GM10266 (cell line): ENCODE measurements around the gene CTDP1.

Experiments
- DNase-seq: peaks from one replicate; pipeline ENCODE4 v3.0.0; 2012; ENCODE audit errors: extremely low spot score
- TF ChIP-seq, protein P1 (sequence below): IDR thresholded peaks from 2 replicates; pipeline ENCODE4 v1.5.1; 2012; ENCODE audit warnings: mild to moderate bottlenecking, low read depth; ENCODE audit not compliant: control insufficient read depth, insufficient read depth; ENCODE audit errors: missing control alignments

The CTDP1 gene

GRCh38 chr18:79680100-79680879 lies 687 bp downstream of the CTDP1 start:
- TF ChIP-seq, protein P1, sequence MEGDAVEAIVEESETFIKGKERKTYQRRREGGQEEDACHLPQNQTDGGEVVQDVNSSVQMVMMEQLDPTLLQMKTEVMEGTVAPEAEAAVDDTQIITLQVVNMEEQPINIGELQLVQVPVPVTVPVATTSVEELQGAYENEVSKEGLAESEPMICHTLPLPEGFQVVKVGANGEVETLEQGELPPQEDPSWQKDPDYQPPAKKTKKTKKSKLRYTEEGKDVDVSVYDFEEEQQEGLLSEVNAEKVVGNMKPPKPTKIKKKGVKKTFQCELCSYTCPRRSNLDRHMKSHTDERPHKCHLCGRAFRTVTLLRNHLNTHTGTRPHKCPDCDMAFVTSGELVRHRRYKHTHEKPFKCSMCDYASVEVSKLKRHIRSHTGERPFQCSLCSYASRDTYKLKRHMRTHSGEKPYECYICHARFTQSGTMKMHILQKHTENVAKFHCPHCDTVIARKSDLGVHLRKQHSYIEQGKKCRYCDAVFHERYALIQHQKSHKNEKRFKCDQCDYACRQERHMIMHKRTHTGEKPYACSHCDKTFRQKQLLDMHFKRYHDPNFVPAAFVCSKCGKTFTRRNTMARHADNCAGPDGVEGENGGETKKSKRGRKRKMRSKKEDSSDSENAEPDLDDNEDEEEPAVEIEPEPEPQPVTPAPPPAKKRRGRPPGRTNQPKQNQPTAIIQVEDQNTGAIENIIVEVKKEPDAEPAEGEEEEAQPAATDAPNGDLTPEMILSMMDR: no peak
- DNase-seq: no peak

- DNase-seq: no peak
- TF ChIP-seq, protein P1: no peak
These were observed 1.3 kb downstream of the CTDP1 start for GRCh38 chr18:79680891-79681339.

DNA sequence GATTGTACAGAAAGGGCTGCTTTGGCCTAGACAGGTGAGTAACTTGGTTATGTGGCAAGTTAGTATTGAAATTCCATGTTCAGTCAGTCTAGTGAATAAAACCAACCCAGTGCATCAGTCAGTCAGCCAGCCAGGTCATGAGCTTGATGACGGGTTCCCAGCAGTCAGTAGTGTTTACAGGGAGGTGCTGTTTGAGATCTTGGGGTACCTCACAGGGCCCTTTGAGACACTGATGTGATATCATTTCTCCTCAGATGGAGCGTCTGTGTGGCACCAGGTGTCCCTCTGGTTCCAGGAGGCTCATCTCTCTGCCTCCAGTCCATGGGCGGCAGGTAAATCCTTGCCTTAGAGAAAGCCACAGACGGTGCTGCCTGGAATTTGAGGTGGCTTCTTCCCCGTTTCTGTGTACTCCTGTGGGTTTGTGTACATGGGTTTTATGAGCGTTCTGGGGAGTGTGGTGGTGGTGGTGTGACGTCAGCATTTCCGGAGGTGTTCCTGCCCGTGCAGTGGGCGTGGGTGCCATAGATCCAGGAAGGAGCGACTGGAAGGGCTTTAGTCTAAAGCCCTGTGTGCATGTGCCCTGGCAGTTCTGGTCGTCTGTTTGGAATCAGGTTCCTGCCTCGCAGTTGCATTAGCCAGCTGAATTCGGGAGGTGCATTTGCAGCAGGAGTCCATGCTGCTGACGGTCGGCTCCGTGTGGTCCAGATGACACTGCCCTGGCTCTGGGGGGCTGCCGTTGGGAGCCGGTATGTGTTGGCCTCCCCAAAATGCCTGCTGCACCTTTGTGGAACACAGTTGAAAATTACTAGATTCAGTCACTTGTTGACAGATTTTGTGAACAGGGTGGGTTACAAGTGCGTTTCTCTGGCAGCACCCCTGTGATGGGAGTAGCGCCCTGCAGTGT lies 2.1 kb downstream of the CTDP1 start:
- TF ChIP-seq, protein P1: no peak
- no peak for DNase-seq

DNA sequence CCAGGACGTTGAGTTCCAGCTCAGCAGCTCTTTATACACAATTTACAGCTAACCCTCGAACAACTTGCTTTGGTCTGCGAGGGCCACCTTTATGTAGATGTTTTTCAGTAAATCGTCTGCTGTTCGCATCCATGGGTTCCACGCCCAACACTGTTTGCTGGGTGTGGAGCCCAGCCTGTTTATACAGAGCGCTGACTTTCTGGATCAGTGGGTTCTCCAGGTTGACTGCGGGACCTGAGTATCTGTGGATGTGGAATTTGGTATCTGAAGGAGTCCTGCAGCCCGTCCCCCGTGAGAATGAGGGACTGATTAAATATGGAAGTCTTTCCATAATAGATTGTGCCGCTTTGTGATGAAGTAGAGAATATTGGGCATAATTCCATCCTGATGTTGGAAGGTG lies 2.9 kb downstream of the CTDP1 start:
- TF ChIP-seq, protein P1: no peak
- no peak for DNase-seq

DNA sequence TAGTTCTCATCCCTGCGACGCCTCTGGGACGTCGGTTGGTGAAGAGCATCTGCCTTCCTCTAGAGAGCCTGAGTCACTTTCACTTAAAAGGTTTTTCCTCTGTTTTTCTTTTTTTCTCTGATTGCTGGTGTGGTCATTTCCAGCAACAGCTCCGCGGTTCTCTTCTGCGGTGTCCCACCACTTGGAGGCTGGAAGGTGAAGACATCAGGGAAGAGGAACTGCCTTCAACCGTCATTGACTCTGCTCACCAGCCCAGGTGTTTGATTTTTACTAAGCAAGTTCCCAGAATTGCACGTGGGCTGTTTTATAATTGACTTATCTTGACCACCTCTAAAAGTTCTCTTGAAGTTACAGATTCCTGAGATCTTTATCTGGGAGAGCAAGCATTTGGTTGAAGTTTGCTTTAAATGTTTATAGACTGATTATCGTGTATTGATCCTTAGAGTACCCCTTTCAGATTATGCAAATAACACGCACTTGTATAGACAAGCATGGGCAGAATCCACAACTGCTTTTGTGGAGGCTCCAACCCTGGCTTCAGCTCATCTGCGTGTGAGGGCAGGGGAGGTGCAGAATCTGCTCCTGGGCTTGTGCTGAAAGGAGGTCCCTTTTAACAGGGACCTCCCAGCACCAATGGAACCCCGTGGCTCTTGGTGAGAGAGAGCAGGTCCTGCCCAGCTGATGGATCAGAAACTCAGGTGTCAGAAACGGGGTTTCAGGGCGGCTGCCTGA lies 3.5 kb downstream of the CTDP1 start:
- DNase-seq: no peak
- TF ChIP-seq, protein P1: no peak

DNA sequence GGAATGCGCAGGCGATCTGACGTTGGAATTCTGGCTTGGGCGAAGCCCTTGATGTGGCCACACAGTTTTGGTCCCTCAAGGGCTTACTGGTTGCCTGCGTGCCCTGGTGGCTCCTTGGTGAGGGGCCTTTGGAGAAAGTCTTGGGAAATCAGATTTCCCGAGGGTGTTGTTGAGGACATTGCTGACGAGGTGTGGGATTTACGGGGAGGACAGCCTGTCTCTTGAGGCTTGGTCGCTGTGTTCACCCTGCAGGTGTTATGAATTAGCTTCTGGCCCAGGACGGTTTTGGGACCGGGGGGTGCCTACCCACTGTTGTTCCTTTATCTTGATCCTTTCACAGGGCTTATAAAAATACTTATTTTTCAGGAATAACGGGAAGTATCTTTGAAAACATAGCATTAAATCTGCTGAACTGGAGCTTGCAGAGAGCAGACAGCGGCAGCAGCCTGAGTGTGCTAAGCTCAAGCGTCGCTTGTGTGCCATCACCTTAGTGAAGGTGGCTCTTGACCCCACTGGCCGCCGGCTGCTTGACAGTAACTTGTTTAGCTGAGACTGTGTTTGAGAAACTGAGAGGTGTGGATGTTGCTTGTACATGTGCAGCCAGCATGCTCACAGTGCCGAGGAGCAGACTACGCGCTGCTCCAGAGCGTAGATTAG lies 4.2 kb downstream of the CTDP1 start:
- DNase-seq: no peak
- TF ChIP-seq, protein P1: no peak
